Fibroblast of lung (primary cell): ENCODE results near the gene CUL2. TPM values are rescaled to one million over a fixed set of nuclear protein-coding genes. Genes with fewer than 3 reads are reported as not detected.
A peak's percentile ranks its signal among the peaks of the same experiment; 100 is the strongest.

Experiments
- DNase-seq, 2 donors: peaks; one replicate each; pipeline versions ENCODE4 v3.0.0 to v3.0.0-alpha.2; 2010; ENCODE audit warnings: low read depth in 2 of 2
- H2AFZ ChIP-seq: 2 replicates; pipeline ENCODE4 v1.5.1; 2012; ENCODE audit warnings: low read length, control low read depth, inconsistent platforms
- H3K27ac ChIP-seq: 2 replicates; pipeline ENCODE4 v1.5.1; 2011; ENCODE audit warnings: low read length, control low read depth; ENCODE audit not compliant: insufficient read depth
- H3K27me3 ChIP-seq: 2 replicates; pipeline ENCODE4 v1.5.1; 2011; ENCODE audit warnings: mild to moderate bottlenecking, low read length; ENCODE audit not compliant: control insufficient read depth, insufficient read depth
- H3K36me3 ChIP-seq: 2 replicates; pipeline ENCODE4 v1.5.1; 2011; ENCODE audit warnings: low read length; ENCODE audit not compliant: control insufficient read depth, insufficient read depth
- H3K4me1 ChIP-seq: 2 replicates; pipeline ENCODE4 v1.5.1; 2011; ENCODE audit warnings: low read length; ENCODE audit not compliant: control insufficient read depth, insufficient read depth; ENCODE audit errors: extremely low read depth
- H3K4me2 ChIP-seq: 2 replicates; pipeline ENCODE4 v1.5.1; 2011; ENCODE audit warnings: low read length, control low read depth; ENCODE audit not compliant: insufficient read depth; ENCODE audit errors: extremely low read depth
- H3K4me3 ChIP-seq, 4 experiments: fragments of 200-600 bp in 1 of 4; sonication (generic) in 1 of 4; replicated peaks in 1 of 4; 2 replicates each; pipeline ENCODE4 v1.5.1; 2011 to 2016; ENCODE audit warnings: low read length in 4 of 4, low read depth in 3 of 4, mild to moderate bottlenecking in 3 of 4, control low read depth in 2 of 4, inconsistent platforms in 1 of 4, mixed read lengths in 1 of 4; ENCODE audit not compliant: insufficient read depth in 1 of 4; ENCODE audit errors: control extremely low read depth in 1 of 4
- H3K79me2 ChIP-seq: 2 replicates; pipeline ENCODE4 v1.5.1; 2012; ENCODE audit warnings: mild to moderate bottlenecking, low read length, inconsistent platforms; ENCODE audit not compliant: control insufficient read depth, insufficient read depth
- H3K9ac ChIP-seq: 2 replicates; pipeline ENCODE4 v1.5.1; 2011; ENCODE audit warnings: mild to moderate bottlenecking, low read length, control low read depth; ENCODE audit not compliant: insufficient read depth
- H3K9me3 ChIP-seq: 2 replicates; pipeline ENCODE4 v1.5.1; 2012; ENCODE audit warnings: low read depth, low read length; ENCODE audit not compliant: control insufficient read depth, insufficient read depth
- H4K20me1 ChIP-seq: 2 replicates; pipeline ENCODE4 v1.5.1; 2011; ENCODE audit warnings: low read length; ENCODE audit not compliant: control insufficient read depth, insufficient read depth; ENCODE audit errors: extremely low read depth
- EZH2 ChIP-seq: IDR thresholded peaks from 2 replicates; pipeline ENCODE4 v1.5.1; 2012; ENCODE audit warnings: low read length, control low read depth, mild to moderate bottlenecking; ENCODE audit errors: missing control alignments
- polyA plus RNA-seq, 2 donors: library from polyadenylated mRNA; depleted of rRNA in 1 of 2; stranded (reverse) in 1 of 2; unstranded in 1 of 2; fragments of >200 nt; gene quantifications; 2 replicates each; pipeline ENCODE4 v1.2.1, GENCODE V29; 2011 to 2012; ENCODE audit warnings: missing spikeins in 1 of 2
- total RNA-seq: library from RNA; depleted of rRNA; stranded (reverse); fragments of >200 nt; gene quantifications from 2 replicates; pipeline ENCODE4 v1.2.1, GENCODE V29; 2014
- TF ChIP-seq, protein P1 (sequence below), 2 donors: IDR thresholded peaks in 1 of 2; conservative IDR thresholded peaks in 1 of 2; 1 replicate in 1 of 2; 2 replicates in 1 of 2; pipeline ENCODE4 v1.5.1; 2011 to 2012; ENCODE audit warnings: low read length in 2 of 2, control low read depth in 1 of 2, inconsistent platforms in 1 of 2, low read depth in 1 of 2, mild to moderate bottlenecking in 1 of 2

CUL2 gene
- total and polyA plus RNA-seq, 2 donors (not counting 1 experiment from before 2014, with no cell fraction given): 22.8 to 36.0 TPM

DNA sequence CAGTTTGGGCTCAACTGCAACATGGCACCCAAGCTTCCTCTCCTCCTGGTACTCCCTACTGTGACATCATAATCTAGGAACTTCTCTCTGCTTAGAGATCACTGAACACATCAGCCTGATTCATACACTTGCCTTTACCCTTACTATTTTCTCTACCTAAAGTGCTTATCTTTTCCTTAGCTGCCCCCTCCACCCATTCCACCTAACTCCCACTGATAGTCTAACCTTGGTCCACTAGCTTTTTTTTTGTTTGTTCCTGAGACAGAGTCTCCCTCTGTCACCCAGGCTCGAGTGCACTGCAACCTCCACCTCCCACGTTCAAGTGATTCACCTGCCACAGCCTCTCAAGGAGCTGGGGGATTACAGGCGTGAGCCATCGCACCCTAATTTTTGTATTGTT is 15.9 kb downstream of the CUL2 start:
- TF ChIP-seq EZH2: no peak
- TF ChIP-seq, protein P1, sequence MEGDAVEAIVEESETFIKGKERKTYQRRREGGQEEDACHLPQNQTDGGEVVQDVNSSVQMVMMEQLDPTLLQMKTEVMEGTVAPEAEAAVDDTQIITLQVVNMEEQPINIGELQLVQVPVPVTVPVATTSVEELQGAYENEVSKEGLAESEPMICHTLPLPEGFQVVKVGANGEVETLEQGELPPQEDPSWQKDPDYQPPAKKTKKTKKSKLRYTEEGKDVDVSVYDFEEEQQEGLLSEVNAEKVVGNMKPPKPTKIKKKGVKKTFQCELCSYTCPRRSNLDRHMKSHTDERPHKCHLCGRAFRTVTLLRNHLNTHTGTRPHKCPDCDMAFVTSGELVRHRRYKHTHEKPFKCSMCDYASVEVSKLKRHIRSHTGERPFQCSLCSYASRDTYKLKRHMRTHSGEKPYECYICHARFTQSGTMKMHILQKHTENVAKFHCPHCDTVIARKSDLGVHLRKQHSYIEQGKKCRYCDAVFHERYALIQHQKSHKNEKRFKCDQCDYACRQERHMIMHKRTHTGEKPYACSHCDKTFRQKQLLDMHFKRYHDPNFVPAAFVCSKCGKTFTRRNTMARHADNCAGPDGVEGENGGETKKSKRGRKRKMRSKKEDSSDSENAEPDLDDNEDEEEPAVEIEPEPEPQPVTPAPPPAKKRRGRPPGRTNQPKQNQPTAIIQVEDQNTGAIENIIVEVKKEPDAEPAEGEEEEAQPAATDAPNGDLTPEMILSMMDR (conservative IDR thresholded peaks at IDR 0.05 in 1 of 2, IDR thresholded peaks at IDR 0.05 in 1 of 2; ENCODE audit: low read depth in 1 of 2, low read length in 2 of 2): no peak
- H3K36me3 ChIP-seq: no peaks in the 10 kb centered on the region
- H4K20me1 ChIP-seq: no peaks in the 10 kb centered on the region
- no peak overlapping the region for H3K9ac ChIP-seq
- no peak overlapping the region for H3K4me2 ChIP-seq
- H3K4me3 ChIP-seq: no peak overlapping the region
- no peaks in the 10 kb centered on the region for H3K9me3 ChIP-seq
- H3K79me2 ChIP-seq: peaks cover 38% of the 10 kb centered on the region
- H3K27ac ChIP-seq: no peak overlapping the region
- no peaks in the 10 kb centered on the region for H3K27me3 ChIP-seq
- peak in 1 of 2 donors; percentile 49 for DNase-seq
- no peak overlapping the region for H2AFZ ChIP-seq
- H3K4me1 ChIP-seq: peaks cover 2% of the 10 kb centered on the region

DNA sequence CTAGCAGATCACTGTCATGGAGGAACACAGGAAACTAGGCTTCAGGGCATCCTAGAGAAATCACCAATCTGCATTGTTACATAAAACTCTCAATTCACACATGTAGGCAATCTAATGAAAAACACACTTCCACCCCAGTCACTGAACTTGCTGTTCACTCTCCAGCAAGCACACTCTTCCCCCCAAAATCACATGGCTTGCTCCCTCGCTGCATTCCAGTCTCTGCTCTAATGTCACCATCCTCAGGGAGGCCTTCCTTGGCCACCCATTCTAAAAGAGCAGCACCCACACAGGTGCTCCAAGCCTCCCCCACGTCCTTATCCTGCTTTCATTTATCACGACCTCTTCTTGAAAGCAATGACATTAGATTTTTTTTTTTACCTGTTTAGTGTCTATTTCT is 19.6 kb downstream of the CUL2 start:
- peaks cover 26% of the 10 kb centered on the region for H3K79me2 ChIP-seq

DNA sequence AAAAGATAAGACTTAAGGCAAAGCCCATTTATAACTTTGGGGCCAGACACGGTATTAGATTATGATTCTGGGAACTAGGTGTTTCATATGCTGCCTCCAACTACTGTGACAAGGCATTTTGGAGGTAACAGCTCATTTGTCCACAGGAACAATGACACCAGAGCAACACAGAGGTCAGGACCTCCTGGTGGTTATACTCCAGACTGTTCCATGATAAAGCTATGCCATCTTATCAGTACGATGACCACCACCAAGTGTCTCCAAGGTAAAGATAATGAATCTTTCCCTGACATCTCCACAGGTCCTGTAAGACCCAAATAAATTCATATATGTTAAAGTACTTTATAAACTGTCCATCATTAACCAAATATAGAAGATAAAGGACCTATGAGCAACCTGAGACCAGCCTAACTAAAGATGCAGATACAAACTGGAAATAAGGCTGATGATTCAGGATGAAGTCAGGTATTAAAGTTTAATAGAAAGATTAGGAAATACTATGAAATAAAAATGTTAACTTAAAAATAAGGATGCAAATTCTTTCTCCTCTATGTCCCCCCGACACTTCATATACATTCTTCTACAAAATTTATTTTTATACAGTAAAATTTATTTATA is 26.2 kb downstream of the CUL2 start:
- Histone ChIP-seq H3K9ac (no peak overlapping the region), H3K79me2 (no peaks in the 10 kb centered on the region), H4K20me1 (no peaks in the 10 kb centered on the region), H3K4me2 (no peak overlapping the region), H2AFZ (no peak overlapping the region), H3K9me3 (no peaks in the 10 kb centered on the region), H3K36me3 (peaks cover under 1% of the 10 kb centered on the region), H3K27ac (no peak overlapping the region), H3K4me1 (no peaks in the 10 kb centered on the region), H3K4me3 (no peak overlapping the region), H3K27me3 (no peaks in the 10 kb centered on the region)
- TF ChIP-seq EZH2: no peak
- TF ChIP-seq, protein P1 (conservative IDR thresholded peaks at IDR 0.05 in 1 of 2, IDR thresholded peaks at IDR 0.05 in 1 of 2; ENCODE audit: low read depth in 1 of 2, low read length in 2 of 2): no peak
- no peak for DNase-seq

More for the DNA sequence above, 19.6 kb downstream of the CUL2 start:
- TF ChIP-seq EZH2: no peak
- TF ChIP-seq, protein P1 (conservative IDR thresholded peaks at IDR 0.05 in 1 of 2, IDR thresholded peaks at IDR 0.05 in 1 of 2; ENCODE audit: low read depth in 1 of 2, low read length in 2 of 2): no peak
- Histone ChIP-seq H3K27me3 (no peaks in the 10 kb centered on the region), H2AFZ (no peak overlapping the region), H3K4me2 (no peak overlapping the region), H3K4me1 (no peaks in the 10 kb centered on the region), H3K9me3 (no peaks in the 10 kb centered on the region), H3K4me3 (no peak overlapping the region), H3K36me3 (peaks cover 2% of the 10 kb centered on the region), H3K9ac (no peak overlapping the region), H4K20me1 (no peaks in the 10 kb centered on the region), H3K27ac (no peak overlapping the region)
- no peak for DNase-seq
